Occipital lobe (tissue), 2 donors: ENCODE data around the gene RGS11. TPM values are rescaled to one million over a fixed set of nuclear protein-coding genes. Genes with fewer than 3 reads are reported as not detected.
A peak's percentile ranks its signal among the peaks of the same experiment; 100 is the strongest.

Experiments
- DNase-seq: peaks from one replicate; lab custom pipeline; 2025; lab: John Stamatoyannopoulos, UW
- total RNA-seq: library from RNA; depleted of rRNA; stranded (reverse); fragments of >200 nt; gene quantifications from one replicate; pipeline ENCODE4 v1.2.3, GENCODE V29; 2014

The RGS11 gene
- 2.8 TPM for total RNA-seq

DNA sequence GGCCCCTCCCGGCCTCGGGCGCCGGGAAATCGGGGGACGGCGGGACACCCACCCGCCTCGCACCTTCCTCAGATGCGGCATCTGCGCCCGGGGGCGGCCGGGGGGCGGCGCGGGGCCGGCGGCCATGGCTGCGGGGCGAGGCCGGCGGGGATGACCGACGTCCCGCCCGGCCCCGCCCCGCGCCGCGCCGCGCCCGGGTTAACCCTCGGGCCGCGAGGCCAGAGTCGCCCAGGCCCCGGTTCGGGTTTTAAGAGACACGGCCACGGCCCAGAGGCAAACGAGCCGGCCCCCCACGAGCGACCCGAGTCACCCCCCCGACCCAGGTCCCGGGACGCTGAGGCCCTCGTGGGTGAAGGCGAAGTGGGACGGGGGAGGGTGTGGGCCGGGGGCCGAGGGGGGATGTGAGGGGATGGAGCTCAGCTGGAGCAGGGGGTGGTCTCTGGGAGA is at the start of gene RGS11:
RGS11 (minus strand) TSS at position 159 of the 447 bp plus-strand sequence; CDS start at position 126, 33 bp downstream.
- no peak for DNase-seq

DNA sequence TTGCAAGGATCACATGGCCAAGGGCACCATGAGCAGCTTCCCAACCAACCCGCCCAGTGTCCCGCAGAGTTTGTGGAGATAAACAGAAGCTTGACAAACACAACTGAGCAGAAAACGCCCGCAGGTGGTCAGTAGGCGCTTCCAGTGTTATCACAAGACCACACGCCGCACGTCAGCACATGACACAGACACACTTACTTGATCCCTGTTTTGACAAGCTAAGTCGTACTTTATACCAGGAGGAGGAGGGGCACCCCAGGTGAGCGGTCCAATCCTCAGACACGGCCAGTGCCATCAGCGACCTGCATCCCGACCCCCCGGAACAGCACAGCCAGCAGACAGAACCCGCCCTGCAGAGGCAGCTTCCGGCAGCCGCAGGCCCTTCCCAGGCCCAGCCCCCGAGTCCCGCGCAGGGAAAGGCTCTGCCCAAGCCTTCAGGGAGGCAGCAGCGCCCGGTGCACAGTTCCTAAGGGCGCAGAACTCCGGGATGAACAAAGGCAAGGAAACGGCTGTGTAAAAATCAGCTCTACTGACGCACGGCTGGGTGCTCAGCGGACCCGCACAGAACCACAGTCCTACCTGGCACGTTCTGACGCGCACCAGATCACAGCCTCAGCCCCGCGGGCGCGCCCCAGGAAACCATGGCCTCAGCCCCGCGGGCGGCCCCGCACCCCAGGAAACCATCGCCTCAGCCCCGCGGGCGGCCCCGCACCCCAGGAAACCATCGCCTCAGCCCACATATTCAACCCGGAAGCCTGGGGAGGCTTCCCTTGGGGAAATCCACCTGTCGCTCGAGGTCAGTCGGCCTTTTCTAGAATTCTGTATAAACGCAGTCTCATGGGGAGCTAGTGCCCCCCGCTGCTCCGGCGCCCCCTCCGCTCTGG is 48.9 kb upstream of the RGS11 start:
- no peak for DNase-seq

DNA sequence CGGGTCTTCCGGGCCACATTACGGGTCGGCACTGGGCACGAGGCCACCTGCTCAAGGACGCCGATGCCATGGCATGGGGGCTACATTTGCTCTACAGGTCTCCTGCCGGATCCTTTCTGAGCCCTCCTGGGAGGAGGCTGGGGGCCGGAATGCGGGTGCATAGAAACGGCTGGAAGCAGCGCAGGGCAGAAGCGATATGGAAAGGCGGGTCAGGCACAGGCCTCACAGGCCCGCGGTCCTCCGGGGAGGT is 48.4 kb upstream of the RGS11 start:
- DNase-seq, result no peak

DNA sequence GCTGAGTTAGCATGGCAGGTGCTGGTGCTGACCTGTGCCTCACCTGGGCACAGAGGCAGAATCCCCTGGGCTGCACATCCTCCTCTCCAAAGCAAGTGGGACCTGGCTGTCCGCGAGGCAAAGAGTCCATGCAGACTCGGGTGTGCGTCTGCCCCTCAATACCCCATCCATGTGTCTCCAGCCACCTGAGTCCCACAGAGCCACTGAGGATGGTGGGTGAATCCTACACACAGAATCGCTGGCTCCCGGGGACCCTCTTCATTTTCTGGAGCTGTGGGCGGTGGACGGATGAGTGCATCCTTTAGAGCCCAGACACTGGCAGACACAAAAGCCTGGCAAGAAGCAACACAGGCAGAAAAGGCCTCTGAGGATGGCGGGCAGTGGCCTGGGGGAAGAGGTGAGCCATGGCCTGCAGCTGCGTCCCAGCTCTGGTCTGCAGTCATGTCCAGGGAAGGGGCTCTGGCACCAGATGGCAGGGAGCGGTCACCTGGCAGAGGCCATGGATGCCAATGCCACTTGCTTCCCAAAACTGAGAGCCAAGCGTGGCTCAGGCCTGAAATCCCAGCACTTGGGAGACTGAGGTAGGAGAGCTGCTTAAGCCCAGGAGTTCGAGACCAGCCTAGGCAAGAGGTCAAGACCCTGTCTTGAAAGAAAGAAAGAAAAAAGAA is 46.9 kb upstream of the RGS11 start:
- no peak for DNase-seq

DNA sequence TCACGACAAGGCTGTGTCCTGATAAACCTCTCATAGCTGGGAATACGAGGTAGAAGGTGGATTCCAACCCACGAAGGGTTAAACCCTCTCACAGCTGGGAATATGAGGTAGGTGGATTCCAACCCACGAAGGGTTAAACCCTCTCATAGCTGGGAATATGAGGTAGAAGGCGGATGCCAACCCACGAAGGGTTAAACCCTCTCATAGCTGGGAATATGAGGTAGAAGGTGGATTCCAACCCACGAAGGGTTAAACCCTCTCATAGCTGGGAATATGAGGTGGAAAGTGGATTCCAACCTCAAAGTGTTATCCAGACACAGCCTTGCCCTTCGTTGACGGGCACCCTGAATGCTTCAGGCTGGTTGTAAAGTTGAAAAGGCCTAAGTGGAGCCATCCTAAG is 45.8 kb upstream of the RGS11 start:
- no peak for DNase-seq

DNA sequence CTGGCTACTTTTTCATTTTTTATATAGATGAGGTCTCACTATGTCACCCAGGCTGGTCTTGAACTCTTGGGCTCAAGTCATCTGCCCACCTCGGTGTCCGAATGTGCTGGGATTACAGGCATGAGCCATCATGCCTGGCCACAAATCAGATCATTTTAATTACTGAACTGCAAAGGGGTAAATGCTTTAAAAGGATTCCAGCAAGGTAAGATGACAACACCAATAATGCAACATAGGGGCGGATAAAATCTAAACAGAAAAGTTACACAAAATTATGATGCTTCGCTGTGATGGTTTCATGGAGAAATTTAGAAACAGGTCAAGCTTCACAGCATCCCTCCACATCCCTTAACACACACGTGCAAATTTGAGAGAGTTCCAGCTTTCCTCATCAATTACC is 44.5 kb upstream of the RGS11 start:
- no peak for DNase-seq

DNA sequence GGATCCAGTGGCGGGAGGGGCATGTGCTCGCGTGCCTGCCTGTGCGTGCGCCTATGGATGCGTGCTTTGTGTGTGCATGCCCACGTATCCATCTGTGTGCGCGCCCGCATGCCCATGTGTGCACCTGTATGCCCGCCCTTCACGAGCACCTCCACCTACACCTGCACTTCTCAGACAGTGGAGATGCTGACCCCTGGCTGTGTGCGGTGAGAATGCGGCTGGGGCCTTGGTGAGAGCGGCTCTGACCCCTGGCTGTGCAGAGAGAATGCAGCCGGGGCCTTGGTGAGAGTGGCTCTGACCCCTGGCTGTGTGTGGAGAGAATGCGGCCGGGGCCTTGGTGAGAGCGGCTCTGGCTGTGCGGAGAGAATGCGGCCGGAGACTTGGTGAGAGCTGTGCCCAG is 42.9 kb upstream of the RGS11 start:
- DNase-seq, result no peak

DNA sequence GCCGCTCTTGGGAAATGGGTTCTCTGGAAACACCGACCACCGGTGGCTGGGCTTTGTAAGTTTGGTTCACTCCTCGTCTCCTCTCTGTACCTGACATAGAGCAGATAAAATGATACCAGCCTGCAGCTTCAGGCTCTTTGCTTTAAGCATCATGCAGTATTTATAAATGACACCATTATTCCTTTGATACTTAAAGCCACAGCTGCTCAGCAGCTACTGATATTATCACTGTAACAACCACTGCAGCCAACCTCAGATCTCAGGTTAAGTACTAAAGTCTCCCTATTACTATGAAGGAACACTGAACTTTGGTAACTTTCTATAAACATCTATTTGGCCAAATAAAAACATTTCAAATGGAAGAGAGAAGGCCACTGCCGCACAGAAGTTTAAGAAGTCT is 41.8 kb upstream of the RGS11 start:
- DNase-seq, result no peak

DNA sequence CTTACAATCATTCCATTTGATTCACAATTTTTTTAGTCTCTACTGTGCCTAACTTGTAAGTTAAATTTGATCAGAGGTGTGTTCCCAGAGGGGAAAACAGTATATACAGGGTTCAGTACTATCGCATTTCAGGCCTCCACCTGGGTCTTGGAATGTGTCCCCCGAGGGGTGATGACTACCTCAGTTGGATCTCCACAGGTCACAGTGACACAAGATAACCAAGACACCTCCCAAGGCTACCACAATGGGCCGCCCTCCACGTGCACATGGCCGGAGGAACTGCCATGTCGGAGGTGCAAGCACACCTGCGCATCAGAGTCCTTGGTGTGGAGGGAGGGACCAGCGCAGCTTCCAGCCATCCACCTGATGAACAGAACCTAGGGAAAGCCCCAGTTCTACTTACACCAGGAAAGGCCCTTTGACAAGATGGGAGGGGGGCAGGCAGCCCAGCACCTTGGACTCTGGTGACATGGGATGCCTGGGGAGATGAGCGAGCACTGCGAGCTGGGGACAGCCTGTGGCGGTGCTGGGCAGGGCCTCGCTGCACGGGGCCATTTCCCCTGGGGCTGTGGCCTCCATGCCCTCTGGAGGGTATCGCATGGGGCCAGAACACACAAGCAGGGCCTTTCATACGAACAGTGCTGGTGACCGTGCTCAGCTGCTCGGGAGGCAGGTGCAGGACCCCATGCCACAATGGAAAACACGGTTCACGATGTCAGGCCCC is 41.2 kb upstream of the RGS11 start:
- DNase-seq, result no peak

DNA sequence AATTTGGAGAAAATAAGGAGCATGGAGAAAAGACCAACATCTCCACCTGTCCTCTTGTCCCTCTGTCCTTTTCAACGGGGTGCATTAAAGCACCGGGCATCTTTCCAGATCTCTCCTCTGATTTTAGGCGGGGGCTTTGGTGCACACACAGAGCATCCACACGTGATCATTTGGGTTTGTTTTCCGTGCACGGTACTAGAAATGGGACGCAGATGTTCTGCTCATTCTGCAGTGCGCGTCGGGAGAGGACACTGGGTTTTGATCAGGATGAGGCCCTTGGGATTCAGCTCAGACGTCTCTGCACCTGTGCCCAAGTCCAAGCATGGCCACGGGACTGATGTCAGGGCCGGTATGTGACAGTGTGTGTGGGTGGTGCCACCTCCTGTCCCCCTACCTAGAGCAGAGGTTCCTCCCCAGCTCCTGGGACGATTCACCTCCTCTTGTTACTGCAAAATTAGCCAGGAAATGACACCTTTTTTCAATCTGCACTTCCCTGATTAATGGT is 39.1 kb upstream of the RGS11 start:
- DNase-seq, result no peak

DNA sequence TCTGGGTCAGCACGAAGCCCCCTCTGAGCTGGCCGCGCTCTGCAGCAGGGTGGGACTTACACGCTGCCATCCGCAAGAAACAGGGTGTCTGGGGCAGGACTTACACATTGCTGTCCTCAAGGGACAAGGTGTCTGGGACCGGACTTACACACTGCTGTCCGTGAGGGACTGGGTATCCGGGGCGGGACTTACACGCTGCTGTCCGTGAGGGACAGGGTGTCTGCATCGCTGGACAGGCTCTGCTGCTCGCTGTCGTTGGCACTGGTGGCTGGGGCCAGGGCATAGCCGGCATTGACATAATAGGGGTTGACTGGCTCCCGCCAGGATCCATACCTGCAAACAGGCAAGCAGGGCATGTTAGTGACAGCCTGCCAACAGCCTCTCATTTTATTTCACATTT is 38.6 kb upstream of the RGS11 start:
- DNase-seq, result no peak

DNA sequence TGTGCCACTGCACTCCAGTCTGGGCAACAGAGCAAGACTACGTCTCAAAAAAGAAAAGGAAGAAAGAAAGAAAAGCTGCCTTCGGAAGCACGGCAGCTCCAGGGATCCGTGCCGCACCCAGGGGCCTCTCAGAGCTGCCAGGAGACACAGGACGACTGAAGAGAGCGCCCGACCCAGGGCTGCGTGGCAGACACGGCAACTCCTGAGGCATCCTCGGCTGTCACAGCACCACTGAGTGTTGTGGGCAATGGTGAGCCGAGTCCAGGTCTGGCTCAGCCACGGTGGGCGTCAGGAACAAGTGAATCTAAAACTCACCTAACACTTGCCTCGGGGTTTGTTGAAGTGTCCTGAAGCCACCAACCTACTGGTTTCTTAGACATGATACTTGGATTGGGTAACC is 36.0 kb upstream of the RGS11 start:
- no peak for DNase-seq

DNA sequence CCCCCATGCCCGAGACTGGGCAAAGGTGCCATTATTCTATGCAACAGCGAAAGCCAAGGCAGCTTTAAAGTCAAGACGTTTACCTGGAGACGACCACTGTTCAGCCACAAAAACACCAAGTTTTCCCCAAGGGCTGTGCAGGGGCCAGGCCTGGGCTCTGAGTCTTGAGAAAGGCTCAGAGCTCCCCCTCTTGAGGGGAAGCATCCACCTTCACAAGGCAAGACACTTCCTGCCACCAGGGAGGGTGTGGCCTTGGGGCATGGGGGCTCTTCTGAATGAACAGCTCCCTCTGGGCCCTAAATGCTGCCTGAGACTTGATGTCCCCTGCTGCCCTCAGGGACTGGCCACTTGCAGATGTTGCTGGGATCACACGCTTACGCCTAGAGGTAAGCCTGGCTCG is 33.7 kb upstream of the RGS11 start:
- no peak for DNase-seq

DNA sequence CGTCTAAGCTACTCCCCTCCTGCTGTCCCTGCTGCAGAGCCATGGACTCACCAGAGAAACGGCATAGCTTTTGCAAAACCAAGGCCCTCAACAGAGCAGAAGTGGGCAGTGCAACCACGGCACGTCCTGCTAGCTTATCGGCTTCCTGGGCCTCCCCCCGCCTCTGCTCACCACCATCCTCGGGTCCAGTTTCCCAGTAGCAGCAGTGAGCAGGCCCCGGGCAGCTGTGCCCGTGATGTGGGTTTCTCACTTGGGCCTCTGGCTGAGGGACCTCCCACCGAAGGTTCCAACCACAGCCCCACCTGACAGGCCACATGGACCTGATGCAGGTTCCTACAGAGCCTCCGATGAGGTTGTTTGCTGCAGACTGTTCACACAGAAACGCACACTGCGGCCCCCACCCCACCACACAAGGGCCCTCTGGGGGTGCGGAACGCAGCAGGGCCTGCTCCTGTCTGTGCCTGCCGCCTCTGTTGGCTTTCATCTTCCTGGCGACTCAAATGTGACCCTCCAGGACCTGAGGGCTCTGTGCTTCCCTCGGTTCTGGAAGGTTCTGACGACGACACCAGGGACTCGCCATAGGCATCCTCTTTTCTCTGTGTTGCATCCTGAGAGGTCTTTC is 32.1 kb upstream of the RGS11 start:
- DNase-seq, result no peak

DNA sequence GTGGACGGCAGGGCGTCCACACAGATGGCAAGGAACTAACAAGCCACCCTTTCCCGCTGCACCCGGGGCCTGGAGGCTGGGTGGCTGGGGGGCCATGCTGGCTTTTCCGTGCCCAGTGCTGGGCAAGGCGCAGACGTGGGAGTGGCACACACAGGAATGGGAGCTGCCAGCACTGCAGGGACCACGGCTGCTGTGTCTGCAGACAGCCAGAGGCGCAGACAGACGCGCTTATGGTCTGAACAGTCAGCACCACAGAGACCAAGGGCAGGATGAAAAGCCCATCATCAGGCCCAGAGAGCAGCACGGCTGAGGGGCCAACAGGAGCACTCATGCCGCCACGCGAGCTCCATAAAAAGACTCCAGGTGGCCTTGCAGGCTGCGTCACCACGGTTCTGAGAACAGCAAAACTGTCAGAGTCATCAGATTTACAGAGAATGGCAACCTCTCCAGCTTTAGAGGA is 31.2 kb upstream of the RGS11 start:
- DNase-seq, result peak; percentile 43

DNA sequence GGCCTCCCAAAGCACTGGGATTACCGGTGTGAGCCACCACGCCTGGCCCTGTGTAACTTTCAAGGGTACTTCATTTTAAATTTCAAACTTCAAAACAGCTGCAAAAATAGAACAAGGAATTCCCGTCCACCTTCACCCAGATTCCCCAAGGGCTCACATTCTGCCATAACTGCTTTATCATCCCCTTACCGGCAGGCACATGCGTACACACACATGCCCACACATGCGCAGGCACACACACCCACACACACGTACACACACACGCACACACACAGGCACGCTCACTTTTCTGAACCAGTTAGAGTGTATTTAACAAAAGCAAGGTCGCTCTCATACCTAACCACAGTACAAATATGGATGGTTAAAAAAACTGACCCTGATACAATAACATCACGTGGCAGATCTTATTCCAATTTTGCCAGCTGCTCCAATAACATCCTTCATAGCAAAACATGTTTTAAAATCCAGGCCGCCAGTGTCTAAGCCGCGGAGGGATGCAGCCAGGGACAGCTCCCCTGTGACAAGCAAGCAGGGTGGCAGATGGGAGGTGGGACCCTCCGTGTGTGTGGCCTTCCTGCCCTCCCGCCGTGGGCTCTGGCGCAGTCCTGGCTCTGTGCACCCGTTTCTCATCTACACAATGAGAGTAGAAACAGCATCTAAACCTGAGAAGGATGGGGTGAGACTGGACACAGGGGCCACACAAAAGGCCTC is 30.3 kb upstream of the RGS11 start:
- DNase-seq, result peak; percentile 44

DNA sequence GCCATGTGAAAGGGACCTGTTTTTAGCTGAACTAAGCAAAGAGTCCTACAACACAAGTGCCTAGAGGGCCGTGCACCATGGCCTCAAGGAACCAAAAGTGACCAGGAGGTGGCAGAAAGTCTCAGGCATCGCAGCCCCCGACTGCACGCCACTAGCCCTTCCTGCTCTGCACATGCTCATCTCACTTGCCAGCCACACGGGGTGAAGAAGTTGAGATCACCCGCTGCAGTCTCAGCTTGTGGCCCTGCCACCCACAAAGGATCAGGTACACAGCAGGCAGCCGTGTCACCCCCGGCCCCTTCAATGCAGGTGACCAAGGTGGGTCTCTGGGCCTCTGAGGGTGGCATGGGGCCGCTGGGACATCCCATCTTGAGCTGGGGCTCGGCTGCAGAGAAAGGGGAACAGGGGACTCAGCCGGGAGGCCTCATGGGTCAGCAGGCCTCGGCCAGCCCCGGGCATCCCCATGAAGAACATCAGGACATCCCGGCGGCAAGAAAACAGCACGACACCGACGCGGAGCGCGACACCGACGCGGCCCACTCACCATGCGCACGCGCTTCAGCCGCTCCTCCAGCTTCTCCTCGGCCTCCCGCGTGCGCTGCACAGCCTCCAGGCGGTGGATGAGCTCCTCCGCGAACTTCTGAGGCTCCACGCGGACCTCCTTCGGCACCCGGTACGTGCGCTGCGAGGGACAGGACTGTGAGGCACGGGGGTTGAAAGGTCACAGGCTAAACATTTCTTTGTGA is 28.2 kb upstream of the RGS11 start:
- DNase-seq, result no peak

DNA sequence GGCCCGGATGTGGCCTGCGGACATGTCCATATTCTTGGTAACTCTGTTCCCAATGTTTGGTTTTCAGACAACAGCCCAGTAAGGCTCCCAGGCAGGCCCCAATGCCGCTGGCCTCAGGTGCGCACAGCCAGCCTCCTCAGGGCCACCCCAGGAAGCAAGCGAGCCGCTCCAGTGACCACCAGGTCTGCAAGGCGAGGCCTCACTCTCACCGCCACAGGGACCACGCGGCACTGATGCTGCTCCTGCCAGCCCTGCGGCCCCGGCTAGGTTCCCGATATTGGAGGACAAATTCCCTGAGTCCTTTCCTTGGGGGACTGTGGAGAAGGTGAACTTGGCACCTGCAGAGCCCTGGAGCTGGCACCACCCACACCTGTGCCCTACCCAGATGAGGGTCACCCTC is 26.2 kb upstream of the RGS11 start:
- DNase-seq, result no peak

DNA sequence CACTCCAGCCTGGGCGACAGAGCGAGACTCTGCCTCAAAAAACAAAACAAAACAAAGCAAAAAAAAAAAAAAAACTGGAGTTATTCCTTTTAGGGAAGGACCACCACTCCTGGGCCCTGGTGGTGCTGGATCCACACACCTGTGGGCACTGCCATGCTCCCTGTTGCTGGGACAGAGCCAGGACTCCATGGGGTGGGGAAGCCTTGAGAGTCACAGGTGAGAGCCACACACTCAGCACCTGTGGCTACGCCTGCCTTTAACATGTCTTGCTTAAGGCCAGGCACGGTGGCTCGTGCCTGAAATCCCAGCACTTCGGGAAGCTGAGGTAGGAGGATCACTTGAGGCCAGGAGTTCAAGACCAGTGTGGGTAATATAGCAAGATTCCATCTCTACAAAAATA is 25.5 kb upstream of the RGS11 start:
- DNase-seq, result no peak

DNA sequence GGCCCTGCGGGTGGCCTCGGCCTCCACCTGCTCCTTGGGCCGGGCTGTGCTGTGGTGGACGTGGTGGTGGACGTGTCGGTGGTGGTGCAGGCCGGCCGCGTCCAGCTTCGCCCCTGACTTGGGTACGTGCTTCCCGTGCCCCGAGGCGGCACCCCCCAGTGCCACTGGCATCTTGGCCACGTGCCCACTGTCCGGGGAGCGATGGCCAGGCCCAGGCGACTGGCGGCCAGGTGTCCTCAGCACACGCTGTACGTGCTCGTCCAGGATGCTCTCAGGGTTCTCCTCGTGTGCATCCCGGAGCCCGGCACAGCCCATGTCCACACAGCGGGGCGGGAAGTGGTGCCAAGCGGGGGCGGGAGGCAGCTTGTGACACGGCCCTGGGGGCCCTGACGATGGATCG is 22.1 kb upstream of the RGS11 start:
- DNase-seq, result no peak
